Activated naive CD8-positive, alpha-beta T cell treated with anti-CD3 and anti-CD28 coated beads, Interleukin-2, amount 10 ng/mL, durations not matched to agents 7 days and 5 days (primary cell): Measurements from ENCODE around the gene ALDOC. TPM values are rescaled to one million over a fixed set of nuclear protein-coding genes. Genes with fewer than 3 reads are reported as not detected.
"Not testable (repeated sequence)": the region's sequence is repeated elsewhere in the genome, so short reads cannot be mapped to it uniquely, and the experiment has no call there.

Experiments
- ATAC-seq: fragments of 150-1000 bp; cut with Tn5 transposase; one replicate; pipeline ENCODE4 v1.10.0; 2021; ENCODE audit warnings: low read depth, moderate library complexity
- POLR2A ChIA-PET: fragments of 350-600 bp; sonication (Branson Sonifier 250); formaldehyde crosslinking; loops from one replicate; lab custom pipeline; 2021; ENCODE audit warnings: antibody characterized with exemption; lab: Charles Lee
- DNase-seq: peaks from one replicate; pipeline ENCODE4 v3.0.0; 2021
- H3K27ac Mint-ChIP-seq: one replicate; pipeline ENCODE4 v1.8.0; 2022; ENCODE audit warnings: mild to moderate bottlenecking, mixed read lengths
- H3K27me3 Mint-ChIP-seq: one replicate; pipeline ENCODE4 v1.8.0; 2022; ENCODE audit warnings: mild to moderate bottlenecking, moderate library complexity, mixed read lengths
- H3K36me3 Mint-ChIP-seq: one replicate; pipeline ENCODE4 v1.8.0; 2021; ENCODE audit warnings: mild to moderate bottlenecking, mixed read lengths
- H3K4me1 Mint-ChIP-seq: one replicate; pipeline ENCODE4 v1.8.0; 2021; ENCODE audit warnings: mixed read lengths
- H3K4me3 Mint-ChIP-seq: one replicate; pipeline ENCODE4 v1.8.0; 2022; ENCODE audit warnings: mild to moderate bottlenecking, moderate library complexity, mixed read lengths
- H3K9me3 Mint-ChIP-seq: one replicate; pipeline ENCODE4 v1.8.0; 2021; ENCODE audit warnings: mixed read lengths
- total RNA-seq, 2 experiments: library from RNA; stranded (reverse); gene quantifications; one replicate each; pipeline ENCODE4 v1.2.3, GENCODE V29; 2021

The ALDOC gene
- total RNA-seq, result 100 to 1,000 TPM; 142 to 154 TPM

DNA sequence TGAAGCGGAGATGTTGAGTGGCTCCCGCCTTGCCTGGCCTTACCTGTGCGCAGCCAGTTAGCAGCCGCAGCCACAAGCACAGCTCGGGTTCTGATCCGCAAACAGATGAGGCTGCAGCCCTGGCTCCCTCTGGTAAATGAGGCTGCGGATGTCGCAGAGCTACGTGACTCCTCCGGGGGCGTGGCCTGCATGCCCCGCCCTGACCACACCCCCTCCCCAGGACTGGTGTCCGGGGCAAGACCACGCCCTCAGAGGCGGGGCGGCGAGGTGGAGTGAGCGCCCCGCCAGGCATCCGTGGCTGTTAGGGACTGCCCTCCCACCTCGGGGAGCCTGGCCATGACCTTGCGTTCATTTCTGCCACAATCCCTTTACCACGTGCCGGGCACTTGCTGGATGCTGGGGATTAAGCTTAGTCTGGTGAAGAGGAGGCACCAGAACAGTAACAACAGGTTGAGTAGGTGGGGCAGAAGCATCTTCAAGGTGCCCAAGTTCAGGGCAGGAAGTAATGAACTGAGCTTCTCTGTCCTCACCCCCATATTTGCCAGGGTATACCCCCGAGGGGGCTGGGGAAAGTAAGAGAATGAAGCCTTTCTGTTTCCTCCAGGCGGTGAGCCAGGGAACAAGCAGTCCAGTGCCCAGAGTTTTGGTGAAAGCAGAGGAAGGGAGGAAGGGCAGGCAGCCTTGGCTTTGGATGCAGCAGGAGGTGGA, at the start of gene ALDOC:
ALDOC (minus strand) TSS at position 138 of the 708 bp plus-strand sequence. CDS start 1,363 bp downstream, outside the sequence.
- Mint-ChIP-seq H3K9me3 (no peaks in the 10 kb centered on the region), H3K27ac (peak within 1 kb of the TSS; percentile 89), H3K36me3 (peaks cover 24% of the 10 kb centered on the region), H3K4me3 (peak within 1 kb of the TSS; percentile 92), H3K27me3 (no peaks in the 10 kb centered on the region), H3K4me1 (peaks cover 20% of the 10 kb centered on the region)
- POLR2A ChIA-PET, result interaction anchor here (0.9 to 3.7 kb wide), 12 partner anchors 11 to 143 kb away, joined by 3 to 33 read pairs (median 4); partner anchors contain the start of genes BLTP2, PROCA1, RPL23A and SPAG5
- DNase-seq, result peak; percentile 99
- ATAC-seq, result peak; percentile 88

DNA sequence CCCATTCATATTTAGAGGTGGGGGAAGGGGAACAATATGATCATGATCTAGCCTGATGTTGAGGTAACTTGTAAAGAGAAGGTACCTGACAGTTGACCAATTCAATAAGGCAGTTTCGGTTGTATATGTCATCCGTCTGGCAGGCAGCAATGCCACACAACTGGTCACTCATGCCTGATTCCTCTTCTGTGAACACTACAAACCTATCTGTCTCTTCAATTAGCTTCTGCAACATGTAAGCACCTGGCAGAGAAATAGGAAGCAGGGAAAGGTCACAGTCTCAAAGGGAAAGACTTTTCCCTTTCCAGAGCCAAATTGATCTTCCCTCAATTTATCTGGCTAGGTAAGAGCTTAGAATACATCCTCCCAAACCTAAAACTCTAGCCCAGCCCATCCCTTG, 47.5 kb upstream of the ALDOC start:
- Mint-ChIP-seq H3K4me1 (no peaks in the 10 kb centered on the region), H3K4me3 (no peak overlapping the region), H3K27ac (no peak overlapping the region), H3K27me3 (no peaks in the 10 kb centered on the region), H3K9me3 (no peaks in the 10 kb centered on the region), H3K36me3 (peaks cover 24% of the 10 kb centered on the region)
- POLR2A ChIA-PET, result no interaction called here
- ATAC-seq (no peak), DNase-seq (no peak)

DNA sequence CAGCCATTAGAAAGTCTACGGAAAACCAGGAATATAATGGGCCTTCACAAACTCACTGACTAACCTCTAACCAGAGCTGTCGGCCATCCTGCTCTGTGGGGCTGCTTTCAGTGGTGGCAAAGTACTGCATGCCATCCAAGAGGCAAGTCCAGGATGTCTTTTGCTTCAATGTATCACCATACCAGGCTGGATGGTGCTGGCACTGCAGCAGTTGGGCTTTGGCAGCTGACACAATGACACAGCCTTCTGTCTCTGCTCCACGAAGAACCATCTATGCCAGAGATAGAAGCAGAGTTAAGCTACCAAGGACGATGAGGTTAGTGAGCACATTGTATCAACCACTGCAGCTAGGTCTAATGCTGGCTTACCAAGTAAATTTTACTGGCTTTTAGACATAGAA, 47.0 kb upstream of the ALDOC start:
- Mint-ChIP-seq H3K27ac (no peak overlapping the region), H3K36me3 (peaks cover 25% of the 10 kb centered on the region), H3K27me3 (no peaks in the 10 kb centered on the region), H3K4me3 (no peak overlapping the region), H3K4me1 (no peaks in the 10 kb centered on the region), H3K9me3 (no peaks in the 10 kb centered on the region)
- POLR2A ChIA-PET, result no interaction called here
- ATAC-seq (no peak), DNase-seq (no peak)

DNA sequence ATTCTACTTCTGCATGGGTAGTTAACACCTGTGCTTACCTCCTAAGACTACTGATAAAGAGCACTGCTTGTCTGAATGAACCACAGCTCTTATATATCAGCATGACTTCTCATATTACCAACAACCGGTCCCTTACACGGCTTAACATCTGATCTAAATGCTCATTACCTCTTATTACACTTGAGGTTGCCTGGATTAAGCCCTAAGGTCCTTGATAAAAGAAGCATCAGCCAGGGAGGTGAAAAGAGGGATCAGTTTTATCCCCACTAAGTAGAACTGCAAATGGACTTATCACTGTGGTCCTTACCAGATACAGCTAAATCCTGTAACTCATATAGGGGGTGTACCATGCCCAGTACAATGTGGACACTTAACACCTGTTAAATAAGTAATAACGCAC, 45.5 kb upstream of the ALDOC start:
- ATAC-seq (no peak), DNase-seq (no peak)
- Mint-ChIP-seq H3K9me3 (no peaks in the 10 kb centered on the region), H3K4me1 (no peaks in the 10 kb centered on the region), H3K27ac (no peak overlapping the region), H3K36me3 (peaks cover 20% of the 10 kb centered on the region), H3K4me3 (no peak overlapping the region), H3K27me3 (no peaks in the 10 kb centered on the region)
- POLR2A ChIA-PET, result interaction anchor here (0.6 to 0.9 kb wide), 3 partner anchors 12 to 21 kb away, joined by 3 read pairs; no protein-coding TSS in a partner anchor

DNA sequence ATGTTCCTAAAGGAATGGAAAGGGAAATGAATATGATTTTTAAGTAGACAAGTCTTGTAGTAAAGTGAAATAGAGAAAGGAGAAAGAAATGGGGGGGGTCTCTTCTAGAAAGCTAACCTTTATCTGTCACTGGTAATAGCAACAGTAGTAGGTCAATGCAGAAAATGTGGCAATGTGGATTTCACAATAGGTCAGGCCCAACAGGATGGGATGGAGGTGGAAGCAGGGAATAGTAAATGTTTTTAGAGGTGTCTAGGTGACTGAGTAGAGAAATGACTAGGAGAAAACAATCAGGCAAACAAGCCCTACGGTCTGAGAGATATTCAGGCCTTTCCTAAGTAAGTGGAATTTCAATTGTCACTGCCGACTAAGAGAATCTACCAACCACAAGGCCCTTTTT, 43.3 kb upstream of the ALDOC start:
- Mint-ChIP-seq H3K27ac (no peak overlapping the region), H3K4me3 (no peak overlapping the region), H3K36me3 (peaks cover 23% of the 10 kb centered on the region), H3K9me3 (no peaks in the 10 kb centered on the region), H3K4me1 (no peaks in the 10 kb centered on the region), H3K27me3 (no peaks in the 10 kb centered on the region)
- POLR2A ChIA-PET, result no interaction called here
- no peak for DNase-seq
- no peak for ATAC-seq

DNA sequence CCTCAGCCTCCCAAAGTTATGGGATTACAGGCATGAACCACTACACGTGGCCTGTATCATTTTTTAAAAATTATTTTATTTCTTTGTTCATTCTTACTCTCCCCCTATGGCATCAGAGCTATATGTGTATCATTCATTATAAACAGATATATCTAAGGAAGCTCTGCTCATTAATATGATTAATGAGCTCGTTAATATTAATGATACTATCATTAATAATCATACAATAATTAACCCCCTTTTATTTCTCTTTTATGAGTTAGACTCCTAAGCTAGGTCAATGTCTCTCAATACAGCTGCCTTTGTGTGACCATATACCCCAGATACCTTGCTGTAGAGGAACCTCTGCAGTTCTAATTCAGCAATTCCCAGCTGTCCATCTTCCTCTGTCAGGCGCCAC, 41.8 kb upstream of the ALDOC start:
- Mint-ChIP-seq H3K9me3 (no peaks in the 10 kb centered on the region), H3K36me3 (peaks cover 25% of the 10 kb centered on the region), H3K27me3 (no peaks in the 10 kb centered on the region), H3K4me1 (no peaks in the 10 kb centered on the region), H3K27ac (no peak overlapping the region), H3K4me3 (no peak overlapping the region)
- ATAC-seq (no peak), DNase-seq (no peak)
- POLR2A ChIA-PET, result no interaction called here

DNA sequence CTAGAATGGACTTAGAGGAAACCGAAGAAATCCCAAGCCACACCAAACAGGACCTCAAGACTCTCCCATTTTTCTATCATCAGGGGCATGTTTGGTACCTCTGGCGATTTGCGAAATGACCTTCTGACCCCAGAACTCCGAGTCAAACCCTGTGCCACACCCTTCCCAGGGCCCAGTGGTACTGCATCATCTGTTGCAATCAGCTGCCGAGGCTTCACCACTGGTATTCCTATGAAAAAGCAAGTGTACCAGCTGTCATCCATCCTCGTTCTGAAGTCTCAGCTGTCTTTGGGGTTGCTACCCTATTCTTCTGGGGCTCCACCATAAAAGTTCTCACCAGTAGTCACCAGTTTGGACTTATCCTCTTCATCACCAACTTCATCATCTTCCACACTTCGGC, 39.6 kb upstream of the ALDOC start:
- H3K9me3 Mint-ChIP-seq, result no peaks in the 10 kb centered on the region
- peaks cover 2% of the 10 kb centered on the region for H3K4me1 Mint-ChIP-seq
- POLR2A ChIA-PET, result interaction anchor here (0.5 to 1.4 kb wide), 2 partner anchors 17 to 95 kb away, joined by 3 to 5 read pairs; partner anchors contain the start of gene PROCA1
- no peak overlapping the region for H3K27ac Mint-ChIP-seq
- H3K36me3 Mint-ChIP-seq, result peaks cover 22% of the 10 kb centered on the region
- ATAC-seq (no peak), DNase-seq (no peak)
- H3K27me3 Mint-ChIP-seq, result no peaks in the 10 kb centered on the region
- H3K4me3 Mint-ChIP-seq, result no peak overlapping the region

DNA sequence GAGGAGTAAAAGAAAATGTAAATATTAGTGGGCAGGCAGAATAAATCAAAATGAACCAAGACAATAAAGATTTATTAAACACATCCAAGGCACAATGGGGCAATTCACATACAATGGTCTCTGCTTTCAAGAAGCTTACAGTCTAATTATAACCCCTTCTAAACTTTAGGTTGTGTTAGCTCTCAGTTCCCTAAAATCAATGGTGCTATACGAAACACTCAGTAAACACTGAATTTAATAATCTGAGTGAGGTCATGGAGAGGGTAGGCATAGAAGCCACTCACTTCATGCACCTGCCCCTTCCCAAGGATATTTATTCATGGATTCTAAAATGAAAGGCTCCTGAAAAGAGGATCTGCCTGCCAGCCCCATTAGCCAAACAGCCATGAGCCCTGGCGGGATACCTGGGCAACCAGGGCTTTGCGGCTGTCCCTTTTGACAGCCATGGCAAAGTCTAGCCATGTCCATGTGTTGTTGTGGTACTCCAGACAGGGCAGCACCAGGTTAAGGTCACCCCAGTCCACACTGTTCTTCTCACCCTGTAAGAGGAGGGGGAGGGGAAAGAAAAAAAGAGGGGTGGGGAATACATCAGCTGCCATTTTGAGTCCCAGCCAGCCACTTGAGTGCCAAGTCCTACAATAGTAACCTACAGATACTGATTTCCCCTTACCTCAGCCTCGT, 38.7 kb upstream of the ALDOC start:
- Mint-ChIP-seq H3K4me3 (no peak overlapping the region), H3K27ac (no peak overlapping the region), H3K4me1 (peaks cover 2% of the 10 kb centered on the region), H3K36me3 (peaks cover 22% of the 10 kb centered on the region), H3K27me3 (no peaks in the 10 kb centered on the region), H3K9me3 (no peaks in the 10 kb centered on the region)
- ATAC-seq (no peak), DNase-seq (no peak)
- POLR2A ChIA-PET, result no interaction called here

DNA sequence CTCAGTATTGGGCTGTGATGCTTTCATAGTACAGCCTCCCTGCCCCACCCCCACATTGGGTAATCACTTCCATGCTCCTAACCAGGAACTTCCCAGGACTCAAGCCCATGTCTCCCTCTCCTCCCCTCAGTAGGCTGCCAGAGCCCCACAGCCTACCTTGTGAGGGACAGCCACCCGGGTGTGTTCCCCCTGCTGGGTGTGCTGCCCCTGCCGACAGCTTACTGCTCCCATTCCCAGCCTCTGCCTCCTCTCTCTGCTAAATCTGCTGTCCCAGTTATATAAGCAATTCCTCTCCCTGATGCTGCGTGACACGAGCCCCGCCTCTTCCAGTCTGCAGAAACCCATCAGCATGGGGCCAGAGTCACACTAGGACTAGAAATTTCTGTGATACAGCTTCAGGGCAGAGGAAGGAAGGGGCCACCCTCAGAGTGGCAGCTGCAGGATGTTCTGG, 37.3 kb upstream of the ALDOC start, which contains the start of gene RSKR:
RSKR (minus strand) TSS at position 255 of the 451 bp plus-strand sequence; CDS start at position 231, 24 bp downstream.
- POLR2A ChIA-PET, result no interaction called here
- Mint-ChIP-seq H3K36me3 (peaks cover 18% of the 10 kb centered on the region), H3K9me3 (no peaks in the 10 kb centered on the region), H3K4me3 (no peak within 1 kb of the TSS), H3K27me3 (no peaks in the 10 kb centered on the region), H3K27ac (peak within 1 kb of the TSS; percentile 72), H3K4me1 (peaks cover 4% of the 10 kb centered on the region)
- ATAC-seq (no peak), DNase-seq (no peak)

DNA sequence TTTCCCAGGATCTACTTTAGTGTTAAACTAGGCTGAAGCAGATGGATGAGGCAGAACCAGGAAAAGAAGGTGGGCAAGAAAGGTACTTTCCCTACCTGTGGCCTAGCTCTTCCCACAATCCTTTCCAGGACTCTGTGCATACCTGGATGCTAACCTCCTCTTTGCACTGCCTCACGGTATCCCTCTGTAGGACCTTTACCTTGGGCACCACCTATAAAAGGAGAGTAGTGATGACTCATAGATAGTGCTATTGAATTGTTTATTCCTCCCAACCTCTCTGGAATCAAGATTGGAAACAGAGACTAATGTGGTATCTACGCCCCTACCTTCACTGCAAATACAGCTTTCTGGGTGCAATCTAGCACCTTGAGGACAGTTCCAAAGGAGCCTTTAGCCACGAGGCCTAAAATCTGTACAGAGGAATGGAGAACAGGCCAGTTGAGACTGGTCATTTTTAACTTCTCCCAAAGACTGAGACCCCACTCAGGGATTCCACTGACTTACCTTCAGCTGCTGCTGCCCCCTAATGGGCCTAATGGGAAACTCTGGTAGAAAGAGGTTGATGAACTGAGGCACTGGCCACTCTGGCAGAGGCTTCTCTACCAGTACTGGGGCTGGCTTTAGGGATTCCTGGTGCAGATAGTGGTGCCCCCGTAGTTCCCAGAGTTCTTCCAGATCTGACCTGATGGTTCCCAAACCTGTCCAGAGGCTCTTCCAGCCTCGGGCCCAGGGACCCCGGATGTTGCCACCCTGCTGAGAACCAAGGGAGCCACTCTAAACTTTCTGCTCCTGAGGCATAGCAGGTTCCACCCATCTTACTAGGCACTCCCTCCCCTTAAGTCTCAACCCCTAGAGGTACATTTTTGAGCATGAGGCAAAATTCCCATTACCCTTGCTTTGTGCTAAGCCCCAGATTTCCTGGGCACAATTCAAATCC, 36.5 kb upstream of the ALDOC start:
- peak; percentile 48 for ATAC-seq
- H3K9me3 Mint-ChIP-seq, result no peaks in the 10 kb centered on the region

DNA sequence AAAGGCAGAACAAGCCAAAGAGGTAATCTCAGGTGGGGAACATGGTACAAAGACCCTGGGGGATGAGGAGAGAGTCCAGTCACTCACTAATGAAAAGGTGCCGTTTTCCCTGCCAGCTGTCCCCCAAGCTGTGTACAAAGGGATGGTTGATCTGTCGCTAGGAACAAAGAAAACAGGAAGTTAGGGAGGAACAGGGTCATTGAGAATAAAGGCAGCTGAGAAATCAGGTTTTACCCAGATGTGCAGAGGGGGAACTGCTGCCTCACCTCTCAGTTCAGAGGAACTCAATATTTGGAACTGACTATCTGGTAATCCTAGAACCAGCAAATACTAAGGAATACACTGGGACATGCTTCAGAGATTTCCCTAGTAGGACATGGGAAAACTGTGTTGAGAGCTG, 35.8 kb upstream of the ALDOC start:
- Mint-ChIP-seq H3K36me3 (peaks cover 17% of the 10 kb centered on the region), H3K4me3 (no peak overlapping the region), H3K4me1 (peaks cover 4% of the 10 kb centered on the region), H3K9me3 (no peaks in the 10 kb centered on the region), H3K27ac (no peak overlapping the region), H3K27me3 (no peaks in the 10 kb centered on the region)
- DNase-seq (no peak), ATAC-seq (no peak)
- POLR2A ChIA-PET, result interaction anchor here (1.4 kb wide), 1 partner anchor 13 kb away, joined by 5 read pairs; no protein-coding TSS in a partner anchor

More for the DNA sequence above, 36.5 kb upstream of the ALDOC start:
- Mint-ChIP-seq H3K27ac (no peak overlapping the region), H3K4me1 (peaks cover 4% of the 10 kb centered on the region), H3K36me3 (peaks cover 18% of the 10 kb centered on the region), H3K4me3 (no peak overlapping the region), H3K27me3 (no peaks in the 10 kb centered on the region)
- no peak for DNase-seq
- POLR2A ChIA-PET, result interaction anchor here (1.4 kb wide), 1 partner anchor 14 kb away, joined by 5 read pairs; no protein-coding TSS in a partner anchor

DNA sequence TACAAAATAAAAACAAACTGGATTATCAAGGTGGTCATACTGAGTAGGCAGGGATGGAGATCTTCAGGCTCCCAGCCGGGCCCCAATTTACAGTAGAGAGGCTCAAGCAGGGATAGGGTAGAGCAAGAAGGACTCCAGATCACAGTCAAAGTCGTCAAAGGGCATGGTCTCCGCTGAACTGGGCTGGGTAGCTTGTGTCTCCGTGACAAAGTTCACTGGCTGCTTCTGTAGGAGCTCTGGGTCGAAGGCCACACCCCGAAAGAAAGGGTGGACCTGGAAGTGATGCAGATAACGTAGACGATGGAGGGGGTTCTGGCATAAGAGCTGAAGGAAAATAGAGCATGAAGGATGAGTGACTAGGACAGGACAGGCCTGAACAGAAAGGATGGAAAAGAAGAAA, 33.7 kb upstream of the ALDOC start:
- Mint-ChIP-seq H3K9me3 (no peaks in the 10 kb centered on the region), H3K4me1 (peaks cover 4% of the 10 kb centered on the region), H3K27me3 (no peaks in the 10 kb centered on the region), H3K4me3 (no peak overlapping the region), H3K36me3 (peaks cover 7% of the 10 kb centered on the region), H3K27ac (peak overlapping the region; percentile 40)
- DNase-seq (no peak), ATAC-seq (no peak)
- POLR2A ChIA-PET, result interaction anchor here (0.7 to 1.5 kb wide), 3 partner anchors 11 to 34 kb away, joined by 4 to 5 read pairs (median 4); partner anchors contain the start of gene ALDOC

DNA sequence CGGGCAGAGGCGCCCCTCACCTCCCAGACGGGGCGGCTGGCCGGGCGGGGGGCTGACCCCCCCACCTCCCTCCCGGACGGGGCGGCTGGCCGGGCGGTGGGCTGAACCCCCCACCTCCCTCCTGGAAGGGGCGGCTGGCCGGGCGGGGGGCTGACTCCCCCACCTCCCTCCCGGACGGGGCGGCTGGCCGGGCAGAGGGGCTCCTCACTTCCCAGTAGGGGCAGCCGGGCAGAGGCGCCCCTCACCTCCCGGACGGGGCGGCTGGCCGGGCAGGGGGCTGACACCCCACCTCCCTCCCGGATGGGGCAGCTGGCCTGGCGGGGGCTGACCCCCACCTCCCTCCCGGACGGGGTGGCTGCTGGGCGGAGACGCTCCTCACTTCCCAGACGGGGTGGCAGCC, 27.3 kb upstream of the ALDOC start:
- H3K36me3 Mint-ChIP-seq, H3K4me3 Mint-ChIP-seq, H3K4me1 Mint-ChIP-seq, H3K27me3 Mint-ChIP-seq, ATAC-seq, POLR2A ChIA-PET, DNase-seq, H3K9me3 Mint-ChIP-seq, H3K27ac Mint-ChIP-seq: not testable (repeated sequence)
